ENCODE results near the gene SLC26A9.
"Not testable (repeated sequence)": the region's sequence is repeated elsewhere in the genome, so short reads cannot be mapped to it uniquely, and the experiment has no call there.

The SLC26A9 gene

GRCh38 chr1:205916541-205916940, 26.7 kb downstream of the SLC26A9 start:
- in situ Hi-C loops (cut with MboI; ENCODE audit: low pct_unique_long_range_greater_than_20kb, low sequenced_read_pairs, unreplicated experiment), result no loop called here
- no peak for DNase-seq (ENCODE audit: low spot score)
- TF ChIP-seq, protein P1, sequence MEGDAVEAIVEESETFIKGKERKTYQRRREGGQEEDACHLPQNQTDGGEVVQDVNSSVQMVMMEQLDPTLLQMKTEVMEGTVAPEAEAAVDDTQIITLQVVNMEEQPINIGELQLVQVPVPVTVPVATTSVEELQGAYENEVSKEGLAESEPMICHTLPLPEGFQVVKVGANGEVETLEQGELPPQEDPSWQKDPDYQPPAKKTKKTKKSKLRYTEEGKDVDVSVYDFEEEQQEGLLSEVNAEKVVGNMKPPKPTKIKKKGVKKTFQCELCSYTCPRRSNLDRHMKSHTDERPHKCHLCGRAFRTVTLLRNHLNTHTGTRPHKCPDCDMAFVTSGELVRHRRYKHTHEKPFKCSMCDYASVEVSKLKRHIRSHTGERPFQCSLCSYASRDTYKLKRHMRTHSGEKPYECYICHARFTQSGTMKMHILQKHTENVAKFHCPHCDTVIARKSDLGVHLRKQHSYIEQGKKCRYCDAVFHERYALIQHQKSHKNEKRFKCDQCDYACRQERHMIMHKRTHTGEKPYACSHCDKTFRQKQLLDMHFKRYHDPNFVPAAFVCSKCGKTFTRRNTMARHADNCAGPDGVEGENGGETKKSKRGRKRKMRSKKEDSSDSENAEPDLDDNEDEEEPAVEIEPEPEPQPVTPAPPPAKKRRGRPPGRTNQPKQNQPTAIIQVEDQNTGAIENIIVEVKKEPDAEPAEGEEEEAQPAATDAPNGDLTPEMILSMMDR (IDR thresholded peaks at IDR 0.05; ENCODE audit: extremely low read depth, insufficient read depth, missing control alignments), result no peak

GRCh38 chr1:205915354-205915990, 27.8 kb downstream of the SLC26A9 start:
- in situ Hi-C loops (cut with MboI; ENCODE audit: low pct_unique_long_range_greater_than_20kb, low sequenced_read_pairs, unreplicated experiment), result no loop called here
- TF ChIP-seq, protein P1 (IDR thresholded peaks at IDR 0.05; ENCODE audit: extremely low read depth, insufficient read depth, missing control alignments), result no peak

DNA sequence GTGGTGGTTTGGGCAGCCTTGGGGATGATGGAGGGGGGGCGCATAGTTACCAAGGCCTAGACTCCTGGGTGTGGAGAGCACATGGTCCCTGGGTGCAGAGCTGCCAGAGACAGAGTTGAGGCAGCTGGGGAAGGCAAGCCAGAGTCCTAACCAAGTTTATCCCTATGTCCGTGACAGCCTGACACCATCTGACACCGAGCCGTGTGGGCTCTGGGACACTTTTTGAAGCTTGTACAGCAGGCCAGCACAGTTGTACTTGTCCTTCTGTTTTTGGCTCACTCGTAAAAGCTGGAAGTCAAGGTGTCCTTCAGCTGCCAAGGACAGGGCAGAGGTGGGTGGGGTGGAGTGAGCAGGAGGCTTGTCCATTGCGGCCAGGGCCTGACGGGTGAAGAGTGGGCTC, 28.5 kb downstream of the SLC26A9 start:
- in situ Hi-C loops (cut with MboI; ENCODE audit: low pct_unique_long_range_greater_than_20kb, low sequenced_read_pairs, unreplicated experiment), result no loop called here
- DNase-seq (ENCODE audit: low spot score), result no peak
- TF ChIP-seq, protein P1 (IDR thresholded peaks at IDR 0.05; ENCODE audit: extremely low read depth, insufficient read depth, missing control alignments), result no peak

More at GRCh38 chr1:205915354-205915990, 27.8 kb downstream of the SLC26A9 start:
- DNase-seq (ENCODE audit: low spot score), result no peak

GRCh38 chr1:205914155-205914507, 29.1 kb downstream of the SLC26A9 start:
- TF ChIP-seq, protein P1 (IDR thresholded peaks at IDR 0.05; ENCODE audit: extremely low read depth, insufficient read depth, missing control alignments), result no peak
- in situ Hi-C loops (cut with MboI; ENCODE audit: low pct_unique_long_range_greater_than_20kb, low sequenced_read_pairs, unreplicated experiment), result no loop called here
- DNase-seq (ENCODE audit: low spot score), result no peak

GRCh38 chr1:205913451-205914154, 29.7 kb downstream of the SLC26A9 start:
- TF ChIP-seq, protein P1 (IDR thresholded peaks at IDR 0.05; ENCODE audit: extremely low read depth, insufficient read depth, missing control alignments), result no peak
- DNase-seq (ENCODE audit: low spot score), result no peak
- in situ Hi-C loops (cut with MboI; ENCODE audit: low pct_unique_long_range_greater_than_20kb, low sequenced_read_pairs, unreplicated experiment), result no loop called here

DNA sequence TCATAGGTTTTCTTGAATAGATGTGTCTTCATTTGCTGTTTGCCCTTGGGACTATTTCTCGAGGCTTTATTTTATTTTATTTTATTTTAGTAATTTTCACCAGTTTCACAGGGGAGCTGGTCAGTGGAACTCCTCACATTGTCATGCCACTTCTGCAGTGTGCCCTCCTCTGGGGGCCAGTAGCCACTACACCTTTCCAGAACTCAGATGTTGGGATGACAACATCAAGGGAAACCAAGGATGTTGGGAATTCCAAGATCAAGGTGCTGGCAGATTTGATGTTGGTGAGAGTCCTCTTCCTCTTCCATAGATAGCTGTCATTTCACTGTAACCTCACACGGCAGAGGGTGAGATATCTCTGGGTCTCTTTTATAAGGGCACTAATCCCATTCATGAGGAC, 35.5 kb downstream of the SLC26A9 start:
- DNase-seq (ENCODE audit: low spot score), result no peak
- TF ChIP-seq, protein P1 (IDR thresholded peaks at IDR 0.05; ENCODE audit: extremely low read depth, insufficient read depth, missing control alignments), result peak; percentile 39
- in situ Hi-C loops (cut with MboI; ENCODE audit: low pct_unique_long_range_greater_than_20kb, low sequenced_read_pairs, unreplicated experiment), result no loop called here

DNA sequence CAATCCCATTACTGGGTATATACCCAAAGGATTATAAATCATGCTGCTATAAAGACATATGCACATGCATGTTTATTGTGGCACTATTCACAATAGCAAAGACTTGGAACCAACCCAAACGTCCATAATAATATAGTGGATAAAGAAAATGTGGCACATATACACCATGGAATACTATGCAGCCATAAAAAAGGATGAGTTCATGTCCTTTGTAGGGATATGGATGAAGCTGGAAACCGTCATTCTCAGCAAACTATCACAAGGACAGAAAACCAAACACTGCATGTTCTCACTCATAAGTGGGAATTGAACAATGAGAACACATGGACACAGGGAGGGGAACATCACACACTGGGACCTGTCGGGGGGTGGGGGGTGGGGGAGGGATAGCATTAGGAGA, 38.2 kb downstream of the SLC26A9 start:
- DNase-seq (ENCODE audit: low spot score); in situ Hi-C loops (cut with MboI; ENCODE audit: low pct_unique_long_range_greater_than_20kb, low sequenced_read_pairs, unreplicated experiment): not testable (repeated sequence)

Measured in GM13977 (cell line).